HCT116 (cell line): Measurements from ENCODE around the gene PLCB3. TPM values are rescaled to one million over a fixed set of nuclear protein-coding genes. Genes with fewer than 3 reads are reported as not detected.

Experiments
- ATAC-seq: fragments of 200-7000 bp; cut with Tn5 transposase; 2 replicates; pipeline ENCODE4 v1.9.1; 2020; ENCODE audit warnings: mild to moderate bottlenecking, moderate library complexity
- BruUV-seq: library from RNA; stranded (reverse); fragments of 400-500 nt; replicated peaks from 2 replicates; lab custom pipeline; 2021; lab: Mats Ljungman, UMichigan
- CTCF ChIA-PET: fragments of 300-600 bp; sonication (Branson Sonifier 250); formaldehyde crosslinking; loops from one replicate; lab custom pipeline; 2021; ENCODE audit warnings: antibody characterized with exemption; lab: Charles Lee
- POLR2A ChIA-PET: fragments of 300-600, 350-600 bp; sonication (Branson Sonifier 250); formaldehyde crosslinking; loops from one replicate; lab custom pipeline; 2021; ENCODE audit warnings: antibody characterized with exemption; lab: Charles Lee
- RAD21 ChIA-PET, 2 experiments: fragments of 300-600 bp; sonication (Branson Sonifier 250); formaldehyde crosslinking; loops; one replicate each; lab custom pipeline; 2023; ENCODE audit warnings: low total read pairs in 2 of 2; ENCODE audit not compliant: uncharacterized antibody in 2 of 2, unreplicated experiment in 2 of 2, low non-redundant PET in 1 of 2; lab: Charles Lee
- DNase-seq: peaks from one replicate; pipeline ENCODE4 v3.0.0-alpha.2; 2010; ENCODE audit warnings: low read depth, low spot score
- H2AFZ ChIP-seq: fragments of 200-600 bp; shearing (Covaris generic), sonication (generic); 2 replicates; pipeline ENCODE4 v1.6.1; 2017; ENCODE audit warnings: low read depth, mixed run types, mixed read lengths, antibody characterized with exemption, low read length; ENCODE audit not compliant: poor library complexity, severe bottlenecking
- H3K27ac ChIP-seq: 2 replicates; pipeline ENCODE4 v1.5.1; 2012; ENCODE audit warnings: low read depth, low read length
- H3K27me3 ChIP-seq: fragments of 200-600 bp; sonication (generic); 2 replicates; pipeline ENCODE4 v1.6.1; 2016; ENCODE audit warnings: mixed run types, low read length, mixed read lengths; ENCODE audit not compliant: insufficient read depth
- H3K36me3 ChIP-seq, 2 experiments: fragments of 200-500 bp in 1 of 2; fragments of 200-600 bp in 1 of 2; sonication (Bioruptor generic) in 1 of 2; sonication (generic) in 1 of 2; 2 replicates each; pipeline versions ENCODE4 v1.5.1 to v1.6.1; 2014 to 2016; ENCODE audit warnings: low read length in 2 of 2, inconsistent platforms in 1 of 2, mixed read lengths in 1 of 2, mixed run types in 1 of 2; ENCODE audit not compliant: insufficient read depth in 2 of 2, control insufficient read depth in 1 of 2
- H3K4me1 ChIP-seq, 2 experiments: fragments of 200-600 bp in 1 of 2; sonication (generic) in 1 of 2; 2 replicates each; pipeline versions ENCODE4 v1.5.1 to v1.6.1; 2012 to 2017; ENCODE audit warnings: low read length in 2 of 2, inconsistent platforms in 1 of 2, mild to moderate bottlenecking in 1 of 2, mixed read lengths in 1 of 2, mixed run types in 1 of 2, moderate library complexity in 1 of 2; ENCODE audit not compliant: insufficient read depth in 2 of 2, control insufficient read depth in 1 of 2
- H3K4me2 ChIP-seq: fragments of 200-600 bp; sonication (generic); 2 replicates; pipeline ENCODE4 v1.6.1; 2017; ENCODE audit warnings: mixed run types, low read length, mixed read lengths
- H3K4me3 ChIP-seq, 2 experiments: fragments of 200-600 bp in 1 of 2; sonication (generic) in 1 of 2; replicated peaks in 1 of 2; 2 replicates each; pipeline ENCODE4 v1.5.1; 2011 to 2016; ENCODE audit warnings: low read length in 2 of 2, control low read depth in 1 of 2, low read depth in 1 of 2, mild to moderate bottlenecking in 1 of 2, mixed read lengths in 1 of 2, mixed run types in 1 of 2
- H3K79me2 ChIP-seq: fragments of 200-600 bp; sonication (generic); 2 replicates; pipeline ENCODE4 v1.6.1; 2017; ENCODE audit warnings: mild to moderate bottlenecking, mixed run types, low read length, moderate library complexity, mixed read lengths; ENCODE audit not compliant: insufficient read depth
- H3K9ac ChIP-seq: fragments of 200-600 bp; sonication (generic); 2 replicates; pipeline ENCODE4 v1.6.1; 2016; ENCODE audit warnings: low read length, mixed read lengths
- H3K9me2 ChIP-seq: fragments of 200-600 bp; sonication (generic), shearing (Covaris generic); 2 replicates; pipeline ENCODE4 v1.6.1; 2017; ENCODE audit warnings: mixed run types, mild to moderate bottlenecking, moderate library complexity; ENCODE audit not compliant: insufficient read depth
- H3K9me3 ChIP-seq, 2 experiments: fragments of 200-500 bp in 1 of 2; fragments of 200-600 bp in 1 of 2; sonication (Bioruptor generic) in 1 of 2; sonication (generic) in 1 of 2; 2 replicates each; pipeline ENCODE4 v1.6.1; 2014 to 2017; ENCODE audit warnings: low read length in 2 of 2, mixed read lengths in 2 of 2, inconsistent platforms in 1 of 2, low read depth in 1 of 2, mild to moderate bottlenecking in 1 of 2, mixed run types in 1 of 2, moderate library complexity in 1 of 2; ENCODE audit not compliant: control insufficient read depth in 1 of 2, insufficient read depth in 1 of 2
- H4K20me1 ChIP-seq: fragments of 200-600 bp; sonication (generic), shearing (Covaris generic); 2 replicates; pipeline ENCODE4 v1.6.1; 2017; ENCODE audit warnings: mixed run types, mild to moderate bottlenecking, moderate library complexity; ENCODE audit not compliant: insufficient read depth
- CBX3 ChIP-seq: IDR thresholded peaks from 2 replicates; pipeline ENCODE4 v1.6.1; 2012; ENCODE audit warnings: low read depth
- CEBPB ChIP-seq: IDR thresholded peaks from 2 replicates; pipeline ENCODE4 v1.6.1; 2012; ENCODE audit warnings: low read depth
- EZH2 ChIP-seq: fragments of 200-600 bp; sonication (generic); IDR thresholded peaks from 2 replicates; pipeline ENCODE4 v1.6.1; 2017; ENCODE audit warnings: antibody characterized with exemption, mixed run types
- EZH2phosphoT487 ChIP-seq: fragments of 200-600 bp; IDR thresholded peaks from 2 replicates; pipeline ENCODE4 v1.6.1; 2018; ENCODE audit warnings: antibody characterized with exemption, borderline replicate concordance
- SP1 ChIP-seq: IDR thresholded peaks from 2 replicates; pipeline ENCODE4 v1.6.1; 2012; ENCODE audit warnings: low read depth
- SRF ChIP-seq: IDR thresholded peaks from 2 replicates; pipeline ENCODE4 v1.6.1; 2012; ENCODE audit warnings: low read depth
- ZFX ChIP-seq: fragments of 450-650 bp; IDR thresholded peaks from 2 replicates; pipeline ENCODE4 v1.6.1; 2017
- intact Hi-C: fragments of 100-400 bp; cut with micrococcal nuclease; formaldehyde crosslinking; loops from 2 replicates; pipeline ENCODE4 v1.10.0; 2022
- total RNA-seq: library from RNA; stranded (reverse); gene quantifications from one replicate; pipeline ENCODE4 v1.2.1, GENCODE V29; 2021; ENCODE audit not compliant: unreplicated experiment
- TF ChIP-seq, protein P1 (sequence below): IDR thresholded peaks from 2 replicates; pipeline ENCODE4 v1.6.1; 2012
- TF ChIP-seq, protein P2 (sequence below), 3 experiments: fragments of 200-600 bp in 1 of 3; sonication (generic) in 1 of 3; IDR thresholded peaks in 2 of 3; conservative IDR thresholded peaks in 1 of 3; 2 replicates each; pipeline ENCODE4 v1.5.1; 2012 to 2017; ENCODE audit warnings: low read depth in 2 of 3, low read length in 2 of 3, antibody characterized with exemption in 1 of 3, borderline replicate concordance in 1 of 3, control low read depth in 1 of 3, mild to moderate bottlenecking in 1 of 3, mixed read lengths in 1 of 3, mixed run types in 1 of 3, moderate library complexity in 1 of 3; ENCODE audit not compliant: insufficient read depth in 1 of 3
- TF ChIP-seq, protein P3 (sequence below): IDR thresholded peaks from 2 replicates; pipeline ENCODE4 v1.6.1; 2012

Gene PLCB3
- total RNA-seq, 1 experiment from 2014 or later, result 106 TPM

DNA sequence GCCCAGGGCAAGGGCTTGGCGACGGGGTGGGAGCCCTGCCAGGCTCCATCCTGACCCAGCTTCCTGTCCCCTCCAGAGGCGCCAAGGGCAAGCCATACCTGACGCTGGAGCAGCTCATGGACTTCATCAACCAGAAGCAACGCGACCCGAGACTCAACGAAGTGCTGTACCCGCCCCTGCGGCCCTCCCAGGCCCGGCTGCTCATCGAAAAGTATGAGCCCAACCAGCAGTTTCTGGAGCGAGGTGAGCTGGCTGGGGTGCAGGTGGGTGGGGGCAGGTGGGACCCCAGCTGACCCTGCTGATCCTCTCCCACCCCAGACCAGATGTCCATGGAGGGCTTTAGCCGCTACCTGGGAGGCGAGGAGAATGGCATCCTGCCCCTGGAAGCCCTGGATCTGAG is 5.0 kb downstream of the PLCB3 start:
- Histone ChIP-seq H3K9me3 (no peaks in the 10 kb centered on the region), H3K4me2 (no peak overlapping the region; the same call in 1 of the 2 replicates), H3K9ac (no peak overlapping the region), H3K4me3 (no peak overlapping the region)
- POLR2A ChIA-PET, result no interaction called here
- RAD21 ChIA-PET, result no interaction called here
- CTCF ChIA-PET, result interaction anchor here (1.1 kb wide), 1 partner anchor 48 kb away, joined by 3 read pairs; no protein-coding TSS in a partner anchor
- BruUV-seq, result no TSS peak
- DNase-seq, result no peak
- TF ChIP-seq CBX3 (no peak), SRF (no peak), EZH2 (no peak), SP1 (no peak), ZFX (no peak), EZH2phosphoT487 (no peak), CEBPB (no peak)
- TF ChIP-seq, protein P1, sequence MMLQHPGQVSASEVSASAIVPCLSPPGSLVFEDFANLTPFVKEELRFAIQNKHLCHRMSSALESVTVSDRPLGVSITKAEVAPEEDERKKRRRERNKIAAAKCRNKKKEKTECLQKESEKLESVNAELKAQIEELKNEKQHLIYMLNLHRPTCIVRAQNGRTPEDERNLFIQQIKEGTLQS, result no peak
- TF ChIP-seq, protein P2, sequence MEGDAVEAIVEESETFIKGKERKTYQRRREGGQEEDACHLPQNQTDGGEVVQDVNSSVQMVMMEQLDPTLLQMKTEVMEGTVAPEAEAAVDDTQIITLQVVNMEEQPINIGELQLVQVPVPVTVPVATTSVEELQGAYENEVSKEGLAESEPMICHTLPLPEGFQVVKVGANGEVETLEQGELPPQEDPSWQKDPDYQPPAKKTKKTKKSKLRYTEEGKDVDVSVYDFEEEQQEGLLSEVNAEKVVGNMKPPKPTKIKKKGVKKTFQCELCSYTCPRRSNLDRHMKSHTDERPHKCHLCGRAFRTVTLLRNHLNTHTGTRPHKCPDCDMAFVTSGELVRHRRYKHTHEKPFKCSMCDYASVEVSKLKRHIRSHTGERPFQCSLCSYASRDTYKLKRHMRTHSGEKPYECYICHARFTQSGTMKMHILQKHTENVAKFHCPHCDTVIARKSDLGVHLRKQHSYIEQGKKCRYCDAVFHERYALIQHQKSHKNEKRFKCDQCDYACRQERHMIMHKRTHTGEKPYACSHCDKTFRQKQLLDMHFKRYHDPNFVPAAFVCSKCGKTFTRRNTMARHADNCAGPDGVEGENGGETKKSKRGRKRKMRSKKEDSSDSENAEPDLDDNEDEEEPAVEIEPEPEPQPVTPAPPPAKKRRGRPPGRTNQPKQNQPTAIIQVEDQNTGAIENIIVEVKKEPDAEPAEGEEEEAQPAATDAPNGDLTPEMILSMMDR (IDR thresholded peaks at IDR 0.05 in 2 of 3, conservative IDR thresholded peaks at IDR 0.05 in 1 of 3; ENCODE audit: borderline replicate concordance in 1 of 3, insufficient read depth in 1 of 3, low read depth in 2 of 3, low read length in 2 of 3), result no peak
- TF ChIP-seq, protein P3, sequence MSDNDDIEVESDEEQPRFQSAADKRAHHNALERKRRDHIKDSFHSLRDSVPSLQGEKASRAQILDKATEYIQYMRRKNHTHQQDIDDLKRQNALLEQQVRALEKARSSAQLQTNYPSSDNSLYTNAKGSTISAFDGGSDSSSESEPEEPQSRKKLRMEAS, result no peak
- TF ChIP-seq, all 23 proteins: peak for 0
- Histone ChIP-seq H3K36me3 (peaks cover 27 to 45% of the 10 kb centered on the region in 2 experiments; a peak in 3 of 4 replicates), H3K4me1 (peaks cover 13 to 30% of the 10 kb centered on the region in 2 experiments), H3K9me2 (no peaks in the 10 kb centered on the region), H3K79me2 (peaks cover 41% of the 10 kb centered on the region), H3K27ac (peak overlapping the region; percentile 45; the same call in 1 of the 2 replicates), H3K27me3 (no peaks in the 10 kb centered on the region), H4K20me1 (no peaks in the 10 kb centered on the region), H2AFZ (no peak overlapping the region)
- intact Hi-C loops, result no loop called here
- no peak for ATAC-seq
